ENCODE measurements around the gene GID8. TPM values are rescaled to one million over a fixed set of nuclear protein-coding genes. Genes with fewer than 3 reads are reported as not detected.

Gene GID8
- total and polyA plus RNA-seq, 9 of the 15 experiments (the other 6 are each of a cell fraction or from before 2014, with no cell fraction given): 7.5 to 31.6 (median 22.2) TPM

GRCh38 chr20:62905536-62906117 lies 32.3 kb upstream of the GID8 start:
- intact Hi-C loops (cut with micrococcal nuclease) (no loop called here), in situ Hi-C loops (cut with MboI) (no loop called here)
- no peaks in the 10 kb centered on the region for H3K27me3 ChIP-seq (ENCODE audit: control insufficient read depth in 2 of 2, insufficient read depth in 2 of 2, low read length in 2 of 2)
- POLR2A ChIA-PET: interaction anchor here (0.6 kb wide), 1 partner anchor 622 kb away, joined by 4 read pairs; no protein-coding TSS in a partner anchor
- no peak overlapping the region for H3K4me3 ChIP-seq
- peaks cover 22% of the 10 kb centered on the region; the same call in 2 of the 3 replicates for H3K79me2 ChIP-seq (ENCODE audit: control insufficient read depth, insufficient read depth, low read length)
- H3K36me3 ChIP-seq (ENCODE audit: control insufficient read depth, insufficient read depth, low read length): peaks cover 98% of the 10 kb centered on the region
- no peaks in the 10 kb centered on the region for H3K9me3 ChIP-seq (replicated peaks; ENCODE audit: control insufficient read depth, insufficient read depth, low read depth, low read length)
- ATAC-seq: no peak
- CTCF ChIA-PET (ENCODE audit: low intra/inter-chr PET ratio): no interaction called here
- no peak overlapping the region; a peak in 1 of 4 replicates for H3K9ac ChIP-seq (ENCODE audit: insufficient read depth in 1 of 2, low read depth in 2 of 2, low read length in 2 of 2)
- peaks cover 5% of the 10 kb centered on the region for H3K9me1 ChIP-seq (ENCODE audit: control insufficient read depth, insufficient read depth, low read length)
- WGBS (ENCODE audit: insufficient coverage, low coverage, missing lambda C conversion rate): 96% methylated on average over 17 of the region's 17 CpGs
- H4K20me1 ChIP-seq (replicated peaks; ENCODE audit: control insufficient read depth, insufficient read depth, low read length): peaks cover 19% of the 10 kb centered on the region
- no peak for DNase-seq (ENCODE audit: extremely low read depth in 1 of 4, low spot score in 3 of 4)
- FAIRE-seq: no peak
- H3K4me2 ChIP-seq (ENCODE audit: insufficient read depth, low read length): no peak overlapping the region
- H2AFZ ChIP-seq (ENCODE audit: low read depth, low read length): no peak overlapping the region
- peaks cover 0 to 2% of the 10 kb centered on the region in 2 experiments; a peak in 2 of 5 replicates for H3K4me1 ChIP-seq (replicated peaks in 1 of 2; ENCODE audit: control insufficient read depth in 2 of 2, insufficient read depth in 2 of 2, low read length in 2 of 2)
- BruUV-seq (replicated peaks): no TSS peak
- H3K27ac ChIP-seq (ENCODE audit: extremely low read depth, low read depth, low read length): no peak overlapping the region
- TF ChIP-seq HMG20B (CRISPR knock-in tag; IDR thresholded peaks at IDR 0.05) (no peak), IRF2 (CRISPR knock-in tag; IDR thresholded peaks at IDR 0.05) (no peak), ZBTB40 (IDR thresholded peaks at IDR 0.05) (no peak), ZBTB40 (CRISPR knock-in tag; IDR thresholded peaks at IDR 0.05) (no peak), CBFB (CRISPR knock-in tag; IDR thresholded peaks at IDR 0.05) (no peak), CREB5 (CRISPR knock-in tag; IDR thresholded peaks at IDR 0.05) (no peak), RBM15 (IDR thresholded peaks at IDR 0.05; ENCODE audit: insufficient read depth, low read length) (no peak), ZFPM2 (CRISPR knock-in tag; IDR thresholded peaks at IDR 0.05) (no peak), KLF13 (tag; IDR thresholded peaks at IDR 0.05; ENCODE audit: borderline replicate concordance, low read depth) (no peak), EWSR1 (IDR thresholded peaks at IDR 0.05; ENCODE audit: borderline replicate concordance, low read depth, partially characterized antibody) (no peak), ETV1 (tag; conservative IDR thresholded peaks at IDR 0.05; ENCODE audit: low read depth) (no peak), CSDE1 (IDR thresholded peaks at IDR 0.05) (no peak), MED1 (CRISPR knock-in tag; IDR thresholded peaks at IDR 0.05; ENCODE audit: borderline replicate concordance) (no peak)
